CD4-positive, CD25-positive, alpha-beta regulatory T cell (primary cell): ENCODE measurements around the gene DLX1. TPM values are rescaled to one million over a fixed set of nuclear protein-coding genes. Genes with fewer than 3 reads are reported as not detected.

Experiments
- polyA plus RNA-seq, 4 donors: library from polyadenylated mRNA; unstranded; fragments of 300-500 nt; fragmentation: Illumina TruSeq; gene quantifications; one replicate each; pipeline ENCODE4 v1.2.3, GENCODE V29; 2021
- total RNA-seq: library from RNA; stranded (reverse); gene quantifications from one replicate; pipeline ENCODE4 v1.2.3, GENCODE V29; 2022

DLX1 gene
- total and polyA plus RNA-seq, 5 donors from 2014 or later = not detected

Other genes with a start within 250 kb of the DLX1 start
- gene SLC25A12, start 191.3 kb upstream of the DLX1 start, total RNA-seq = 19.9 TPM
- 10 to 100 TPM; 11.3 to 14.0 (median 12.4) TPM for gene SLC25A12, start 191.3 kb upstream of the DLX1 start, polyA plus RNA-seq
- 28.7 TPM for gene HAT1, start 163.0 kb upstream of the DLX1 start, total RNA-seq
- 10 to 100 TPM; 73.2 to 83.0 (median 80.4) TPM for gene HAT1, start 163.0 kb upstream of the DLX1 start, polyA plus RNA-seq
- 3.7 TPM for gene METAP1D, start 85.6 kb upstream of the DLX1 start, total RNA-seq
- 1 to 10 TPM in 3 of 4 donors, under 1 TPM in 1; 0.54 to 3.1 (median 2.0) TPM for gene METAP1D, start 85.6 kb upstream of the DLX1 start, polyA plus RNA-seq
- gene DLX2, start 17.4 kb downstream of the DLX1 start, total RNA-seq = 0.47 TPM
- gene DLX2, start 17.4 kb downstream of the DLX1 start, polyA plus RNA-seq = not detected